ENCODE results near the gene RBMXL3. TPM values are rescaled to one million over a fixed set of nuclear protein-coding genes. Genes with fewer than 3 reads are reported as not detected.
"Not testable (repeated sequence)": the region's sequence is repeated elsewhere in the genome, so short reads cannot be mapped to it uniquely, and the experiment has no call there.

RBMXL3 gene
- total RNA-seq, 2 donors from 2014 or later: not detected

DNA sequence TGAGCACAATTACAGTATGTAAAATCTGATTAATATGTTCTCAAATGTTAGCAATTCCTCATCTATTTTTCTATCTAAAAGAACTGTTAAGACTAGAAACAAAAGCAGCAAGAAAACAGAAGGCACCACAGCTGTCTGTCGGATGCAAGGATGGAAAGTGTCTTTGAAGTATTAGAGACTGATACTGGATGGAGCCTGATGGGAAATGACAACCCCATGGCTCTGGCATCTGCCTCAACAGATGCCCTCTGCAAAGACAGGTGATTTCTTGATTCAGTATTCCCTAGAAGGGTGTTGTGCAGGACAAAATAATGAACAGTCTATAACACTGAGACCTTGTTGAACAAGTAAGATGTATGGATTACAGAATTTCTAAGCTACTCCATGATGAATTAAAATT, 24.9 kb downstream of the RBMXL3 start:
- no peaks in the 10 kb centered on the region for H3K27me3 Mint-ChIP-seq
- peaks cover 4% of the 10 kb centered on the region for H3K9me3 Mint-ChIP-seq
- ATAC-seq (replicated peaks): no peak
- H3K4me3 Mint-ChIP-seq: no peak overlapping the region
- no peaks in the 10 kb centered on the region for H3K4me1 Mint-ChIP-seq
- H3K36me3 Mint-ChIP-seq (ENCODE audit: low read depth): no peaks in the 10 kb centered on the region
- H3K27ac Mint-ChIP-seq: no peak overlapping the region

GRCh38 chrX:115214605-115215004, 25.4 kb downstream of the RBMXL3 start:
- no peak overlapping the region for H3K27ac Mint-ChIP-seq
- no peak overlapping the region for H3K4me3 Mint-ChIP-seq
- H3K36me3 Mint-ChIP-seq (ENCODE audit: low read depth): no peaks in the 10 kb centered on the region
- H3K9me3 Mint-ChIP-seq: peaks cover 4% of the 10 kb centered on the region
- ATAC-seq (replicated peaks): no peak
- no peaks in the 10 kb centered on the region for H3K4me1 Mint-ChIP-seq
- H3K27me3 Mint-ChIP-seq: no peaks in the 10 kb centered on the region

DNA sequence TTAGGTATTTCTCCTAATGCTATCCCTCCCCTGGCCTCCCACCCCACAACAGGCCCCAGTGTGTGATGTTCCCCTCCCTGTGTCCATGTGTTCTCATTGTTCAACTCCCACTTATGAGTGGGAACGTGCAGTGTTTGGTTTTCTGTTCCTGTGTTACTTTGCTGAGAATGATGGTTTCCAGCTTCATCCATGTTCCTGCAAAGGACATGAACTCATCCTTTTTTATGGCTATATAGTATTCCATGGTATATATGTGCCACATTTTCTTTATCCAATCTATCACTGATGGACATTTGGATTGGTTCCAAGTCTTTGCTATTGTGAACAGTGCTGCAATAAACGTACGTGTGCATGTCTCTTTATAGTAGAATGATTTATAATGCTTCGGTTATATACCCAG, 28.1 kb downstream of the RBMXL3 start:
- H3K27ac Mint-ChIP-seq; ATAC-seq (replicated peaks); H3K4me1 Mint-ChIP-seq; H3K4me3 Mint-ChIP-seq; H3K9me3 Mint-ChIP-seq; H3K27me3 Mint-ChIP-seq; H3K36me3 Mint-ChIP-seq (ENCODE audit: low read depth): not testable (repeated sequence)

GRCh38 chrX:115226929-115227328, 37.7 kb downstream of the RBMXL3 start:
- ATAC-seq (replicated peaks): no peak
- Mint-ChIP-seq H3K27ac (no peak overlapping the region), H3K4me1 (no peaks in the 10 kb centered on the region), H3K36me3 (ENCODE audit: low read depth) (no peaks in the 10 kb centered on the region), H3K4me3 (no peak overlapping the region), H3K27me3 (peaks cover 3% of the 10 kb centered on the region), H3K9me3 (no peaks in the 10 kb centered on the region)

DNA sequence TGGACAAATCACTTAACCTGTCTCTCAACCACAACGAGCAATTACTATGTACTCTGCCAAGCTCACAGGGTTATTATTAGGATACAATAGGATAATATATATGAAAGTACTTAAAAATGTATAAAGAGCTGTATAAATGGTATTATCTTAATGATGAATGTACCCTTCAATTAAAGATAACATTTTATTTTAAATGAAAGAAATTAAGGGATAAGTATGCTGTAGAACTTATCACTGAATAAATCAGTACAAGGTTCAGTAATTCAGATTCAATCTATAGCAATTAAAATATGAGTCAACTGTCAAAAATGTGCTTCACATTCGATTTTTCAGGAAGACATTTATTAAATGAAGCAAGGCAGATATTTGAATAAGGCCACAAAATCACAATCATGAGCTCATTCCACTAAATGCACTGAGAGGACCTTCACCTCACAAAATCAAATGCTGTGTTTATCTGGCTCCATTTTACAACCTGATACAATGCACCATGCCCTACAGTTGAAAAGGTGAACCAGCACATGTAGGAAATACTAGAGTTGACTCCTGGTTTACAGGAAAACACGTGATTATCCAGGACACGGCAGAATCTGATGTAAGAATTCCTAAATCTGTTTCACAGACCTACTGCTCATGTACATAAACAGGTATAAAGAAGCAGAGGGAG, 40.3 kb downstream of the RBMXL3 start:
- Mint-ChIP-seq H3K4me3 (no peak overlapping the region), H3K36me3 (ENCODE audit: low read depth) (no peaks in the 10 kb centered on the region), H3K27me3 (peaks cover 11% of the 10 kb centered on the region), H3K4me1 (no peaks in the 10 kb centered on the region), H3K9me3 (no peaks in the 10 kb centered on the region), H3K27ac (no peak overlapping the region)
- ATAC-seq (replicated peaks): no peak

DNA sequence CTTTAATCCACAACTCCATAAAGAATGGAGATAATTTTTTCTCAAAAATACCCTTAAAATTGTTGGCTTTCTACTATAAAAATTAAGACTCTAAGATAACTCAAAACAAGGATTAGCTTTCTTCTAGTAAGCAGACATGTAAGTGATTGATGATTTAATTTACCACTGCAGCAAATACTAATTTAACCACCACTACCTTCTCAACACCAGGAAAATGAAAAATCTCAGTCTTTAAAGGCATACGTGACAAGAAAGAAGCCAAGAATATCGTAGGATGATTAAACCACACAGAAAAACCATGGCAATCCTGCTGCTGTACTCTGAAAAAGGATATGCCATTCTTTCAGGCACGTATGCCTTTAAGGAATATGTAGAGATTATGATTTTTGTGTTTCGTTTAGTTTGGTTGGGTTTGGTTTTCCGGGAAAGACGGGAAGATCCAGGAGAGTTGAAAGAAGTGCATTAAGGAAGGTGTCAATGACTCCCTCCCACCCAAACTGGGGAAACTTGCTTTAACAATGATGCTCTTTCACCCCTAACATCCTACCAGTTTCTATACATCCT, 43.8 kb downstream of the RBMXL3 start:
- Mint-ChIP-seq H3K27ac (no peak overlapping the region), H3K4me1 (no peaks in the 10 kb centered on the region), H3K9me3 (no peaks in the 10 kb centered on the region), H3K36me3 (ENCODE audit: low read depth) (no peaks in the 10 kb centered on the region), H3K4me3 (no peak overlapping the region), H3K27me3 (peaks cover 19% of the 10 kb centered on the region)
- ATAC-seq (replicated peaks): no peak

- Mint-ChIP-seq H3K27ac (no peak within 1 kb of the TSS), H3K4me3 (no peak within 1 kb of the TSS), H3K9me3 (no peaks in the 10 kb centered on the region), H3K4me1 (no peaks in the 10 kb centered on the region), H3K27me3 (peaks cover 19% of the 10 kb centered on the region), H3K36me3 (ENCODE audit: low read depth) (no peaks in the 10 kb centered on the region)
- no peak for ATAC-seq (replicated peaks)
Measured at GRCh38 chrX:115233497-115234455, 44.6 kb downstream of the RBMXL3 start, which contains the start of gene LRCH2. Gene LRCH2 (minus strand): TSS chrX:115234096. CDS start chrX:115234041, 55 bp downstream.

DNA sequence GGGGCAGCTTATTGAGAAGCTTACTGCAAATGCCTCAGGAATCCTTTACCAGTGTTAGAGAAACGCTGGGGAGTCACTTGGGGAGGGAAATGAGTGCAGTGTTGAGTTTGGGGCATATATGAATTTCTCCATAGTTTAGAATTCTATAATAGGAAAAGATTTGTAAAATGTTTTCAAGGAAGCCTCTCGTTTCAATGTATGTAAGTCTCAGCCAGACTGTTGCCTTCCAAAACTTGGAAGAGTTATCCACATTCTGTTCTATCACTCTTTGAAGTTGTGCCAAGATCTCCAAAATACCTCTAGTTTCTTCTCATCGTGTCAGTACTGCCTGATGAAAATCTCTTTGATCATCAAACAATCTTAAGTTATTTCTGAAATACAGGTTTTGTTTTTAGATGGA, 45.3 kb downstream of the RBMXL3 start:
- no peak overlapping the region for H3K4me3 Mint-ChIP-seq
- no peaks in the 10 kb centered on the region for H3K9me3 Mint-ChIP-seq

GRCh38 chrX:115236560-115236959, 47.4 kb downstream of the RBMXL3 start:
- no peaks in the 10 kb centered on the region for H3K4me1 Mint-ChIP-seq
- no peak overlapping the region for H3K27ac Mint-ChIP-seq
- ATAC-seq (replicated peaks): no peak
- H3K9me3 Mint-ChIP-seq: no peaks in the 10 kb centered on the region
- peaks cover 19% of the 10 kb centered on the region for H3K27me3 Mint-ChIP-seq
- H3K36me3 Mint-ChIP-seq (ENCODE audit: low read depth): no peaks in the 10 kb centered on the region
- no peak overlapping the region for H3K4me3 Mint-ChIP-seq

More for the DNA sequence above, 45.3 kb downstream of the RBMXL3 start:
- Mint-ChIP-seq H3K27ac (no peak overlapping the region), H3K27me3 (peaks cover 19% of the 10 kb centered on the region), H3K36me3 (ENCODE audit: low read depth) (no peaks in the 10 kb centered on the region), H3K4me1 (no peaks in the 10 kb centered on the region)
- no peak for ATAC-seq (replicated peaks)

GRCh38 chrX:115237056-115237455, 47.8 kb downstream of the RBMXL3 start:
- Mint-ChIP-seq H3K9me3 (no peaks in the 10 kb centered on the region), H3K4me3 (no peak overlapping the region), H3K27me3 (peaks cover 14% of the 10 kb centered on the region), H3K36me3 (ENCODE audit: low read depth) (no peaks in the 10 kb centered on the region), H3K27ac (no peak overlapping the region), H3K4me1 (no peaks in the 10 kb centered on the region)
- no peak for ATAC-seq (replicated peaks)

Other genes starting within 250 kb of the RBMXL3 start
- not detected for gene IL13RA2, start 171.8 kb upstream of the RBMXL3 start, total RNA-seq
- not detected for gene LRCH2, start 44.7 kb downstream of the RBMXL3 start, total RNA-seq
- not detected for gene LUZP4, start 100.3 kb downstream of the RBMXL3 start, total RNA-seq

Data from activated T-helper 17 cell treated with anti-CD3 and anti-CD28 coated beads, Interleukin-2, amount 50 U/mL, for 72 hours (primary cell).